NCI-H446 (cell line): Measurements from ENCODE around the gene HTR2A.
A peak's percentile ranks its signal among the peaks of the same experiment; 100 is the strongest.

Experiments used
- DNase-seq, 2 experiments: peaks; one replicate each; lab custom pipeline; 2025; lab: John Stamatoyannopoulos, UW

HTR2A gene

DNA sequence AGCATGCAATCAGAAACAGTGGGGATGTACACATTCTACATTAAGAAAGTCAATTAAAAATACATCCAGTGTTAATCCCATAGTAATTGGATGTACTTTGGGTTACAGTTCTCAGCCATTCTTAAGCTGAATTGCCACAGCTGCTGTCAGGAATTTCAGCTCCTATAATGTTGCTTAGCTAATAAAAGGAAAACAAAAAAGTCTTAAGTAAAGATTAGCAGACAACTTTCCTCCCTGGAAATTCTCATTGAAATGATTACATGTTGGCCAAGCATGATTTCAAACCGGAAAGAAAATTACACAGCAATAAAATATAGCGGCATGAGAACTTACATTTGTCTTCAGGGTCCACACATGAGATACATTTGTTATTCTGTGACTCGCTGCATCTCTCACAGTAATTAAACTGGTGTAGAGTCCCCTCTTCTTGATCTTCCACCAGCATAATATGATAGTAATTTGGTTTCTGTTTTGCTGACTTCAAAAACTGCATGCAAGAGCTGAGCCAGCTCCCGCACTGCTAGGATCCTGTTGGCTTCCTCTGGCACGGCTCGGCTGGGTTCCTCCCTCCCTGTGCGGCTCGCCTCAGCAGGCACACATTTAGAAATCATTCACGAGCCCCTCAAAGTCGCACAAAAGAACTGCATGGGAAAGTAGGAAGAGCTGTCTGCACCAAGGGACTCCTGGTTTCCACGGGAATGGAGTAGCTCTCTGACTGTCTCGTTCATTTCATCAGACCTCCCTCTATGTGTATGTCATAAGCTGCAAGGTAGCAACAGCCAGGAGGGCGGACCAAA lies at the start of gene HTR2A:
Gene HTR2A, minus strand, starts transcription at position 713 of the 797 bp plus-strand sequence. CDS start 1,147 bp downstream, outside the sequence.
- no peak for DNase-seq

- no peak for DNase-seq
Measured at GRCh38 chr13:46936525-46936924, 39.7 kb upstream of the HTR2A start.

- DNase-seq: no peak
Measured at GRCh38 chr13:46934749-46935148, 37.9 kb upstream of the HTR2A start.

DNA sequence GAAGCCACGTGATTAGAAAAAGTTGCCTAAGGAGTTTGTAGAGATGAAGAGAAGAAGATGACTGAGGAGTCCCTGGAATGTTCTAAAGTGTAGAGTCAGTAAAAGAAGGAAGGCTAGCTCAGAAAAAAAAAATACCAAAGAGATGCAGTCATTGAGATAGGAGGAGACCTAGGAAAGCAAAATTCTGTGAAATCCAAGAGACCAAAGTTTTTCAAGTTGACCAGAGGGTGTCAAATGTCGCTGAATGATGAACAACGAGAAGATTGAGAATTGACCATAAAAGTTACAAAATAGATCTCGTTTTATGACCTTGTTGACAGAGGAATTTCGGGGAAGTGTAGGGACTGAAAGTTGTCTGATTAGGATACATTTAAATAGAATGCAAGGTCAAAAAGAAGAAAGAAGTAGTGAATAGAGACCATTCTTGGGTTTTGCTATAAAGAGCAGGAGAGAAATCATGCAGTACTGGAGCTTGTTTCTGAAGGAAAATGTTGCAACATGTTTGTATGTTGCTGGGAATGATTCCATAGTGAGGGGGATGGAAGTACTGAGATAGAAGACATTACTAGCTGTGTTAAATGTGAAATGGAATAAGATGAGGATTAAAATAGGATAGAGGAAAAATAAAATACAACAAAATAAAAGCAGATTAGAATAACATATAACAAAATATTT lies 30.2 kb upstream of the HTR2A start:
- no peak for DNase-seq

DNA sequence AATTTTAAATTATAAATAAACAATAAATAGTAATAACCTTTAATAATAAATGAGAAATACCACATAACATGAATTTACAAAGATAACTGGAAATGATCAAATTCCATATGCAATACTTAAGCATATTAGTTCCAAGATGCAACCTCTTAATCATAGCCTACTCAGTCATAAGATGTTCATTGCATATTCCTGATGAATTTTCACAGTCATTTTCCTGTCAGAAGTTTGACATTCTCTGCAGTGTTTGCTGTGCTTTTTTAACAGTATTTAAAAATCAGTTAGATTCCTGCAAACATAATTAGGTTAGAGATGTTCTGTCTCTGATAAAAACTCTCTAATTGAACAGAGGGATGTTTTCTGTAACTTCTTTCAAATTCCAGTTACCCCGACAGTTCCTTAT lies 28.6 kb upstream of the HTR2A start:
- DNase-seq: no peak

- DNase-seq: no peak
Measured at GRCh38 chr13:46914341-46914740, 17.5 kb upstream of the HTR2A start.

- DNase-seq: no peak
Measured at GRCh38 chr13:46913757-46914156, 16.9 kb upstream of the HTR2A start.

GRCh38 chr13:46909042-46909441 lies 12.2 kb upstream of the HTR2A start:
- DNase-seq: no peak

- DNase-seq: no peak
Measured at GRCh38 chr13:46908501-46908900, 11.6 kb upstream of the HTR2A start.

DNA sequence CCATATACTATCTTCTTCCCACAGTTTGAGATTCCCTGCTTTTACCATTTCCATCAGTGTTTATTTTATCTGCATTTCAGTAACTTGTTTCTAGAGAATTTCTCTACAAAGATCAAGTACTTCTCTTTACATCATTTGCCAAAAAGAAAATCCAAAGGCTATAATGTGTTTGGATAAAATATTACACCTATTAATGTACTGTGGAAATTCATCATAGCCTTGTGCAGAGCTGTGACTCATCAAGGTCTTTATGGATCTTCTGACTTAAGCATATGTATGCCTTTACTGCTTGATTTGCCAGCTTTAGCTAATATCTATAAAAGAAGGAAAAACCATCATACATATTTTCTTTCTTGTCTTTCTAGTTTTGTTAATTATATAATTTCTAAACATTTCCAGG lies 9.6 kb upstream of the HTR2A start:
- no peak for DNase-seq

- no peak for DNase-seq
Measured at GRCh38 chr13:46905249-46905648, 8.4 kb upstream of the HTR2A start.

GRCh38 chr13:46903748-46904147 lies 6.9 kb upstream of the HTR2A start:
- no peak for DNase-seq

GRCh38 chr13:46901721-46902120 lies 4.9 kb upstream of the HTR2A start:
- no peak for DNase-seq

GRCh38 chr13:46899801-46900200 lies 2.9 kb upstream of the HTR2A start:
- DNase-seq: no peak

GRCh38 chr13:46895381-46895780 lies 1.5 kb downstream of the HTR2A start:
- DNase-seq: no peak

- DNase-seq: no peak
Measured at GRCh38 chr13:46894568-46894967, 2.3 kb downstream of the HTR2A start.

DNA sequence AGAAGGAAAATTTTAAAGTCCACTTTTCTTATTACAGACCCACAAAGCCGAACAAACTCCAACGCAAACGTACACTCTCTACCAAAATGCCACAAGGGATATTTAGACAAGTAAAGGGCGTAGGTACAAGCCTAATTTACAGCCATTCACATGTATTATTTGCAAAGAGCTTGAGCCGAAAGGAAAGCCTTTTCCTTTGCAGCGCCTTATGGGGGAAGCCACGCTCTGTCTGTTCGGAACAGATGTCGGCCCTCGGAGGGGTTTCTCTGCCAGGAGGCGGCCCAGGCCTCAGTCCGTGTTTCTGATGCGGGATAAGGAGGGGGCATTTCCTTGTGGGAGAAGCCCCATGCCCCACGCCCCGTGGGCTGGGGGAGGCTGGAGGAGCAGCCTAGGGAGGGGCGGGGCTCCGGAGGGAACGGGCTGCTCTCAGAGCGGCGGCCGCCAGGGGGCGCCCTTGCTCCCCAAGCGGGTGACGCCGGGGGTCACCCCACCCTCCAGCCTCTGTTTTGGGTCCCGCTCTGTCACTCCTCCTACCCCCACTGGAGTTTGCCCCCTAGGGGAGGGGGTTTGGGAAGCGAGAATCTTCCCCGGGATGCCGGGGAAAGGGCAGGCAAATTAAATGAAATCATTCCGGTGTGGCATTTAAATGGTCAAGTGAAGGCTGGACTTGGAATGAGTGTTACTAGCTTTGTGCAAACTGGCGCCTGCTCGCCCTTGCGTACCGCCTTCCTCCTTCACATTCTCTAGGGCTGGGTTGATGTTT lies 2.9 kb downstream of the HTR2A start:
- peak in 1 of 2 experiments; percentile 38 for DNase-seq

- DNase-seq: no peak
Measured at GRCh38 chr13:46893221-46893740, 3.6 kb downstream of the HTR2A start.

GRCh38 chr13:46885018-46885417 lies 11.8 kb downstream of the HTR2A start:
- DNase-seq: no peak

DNA sequence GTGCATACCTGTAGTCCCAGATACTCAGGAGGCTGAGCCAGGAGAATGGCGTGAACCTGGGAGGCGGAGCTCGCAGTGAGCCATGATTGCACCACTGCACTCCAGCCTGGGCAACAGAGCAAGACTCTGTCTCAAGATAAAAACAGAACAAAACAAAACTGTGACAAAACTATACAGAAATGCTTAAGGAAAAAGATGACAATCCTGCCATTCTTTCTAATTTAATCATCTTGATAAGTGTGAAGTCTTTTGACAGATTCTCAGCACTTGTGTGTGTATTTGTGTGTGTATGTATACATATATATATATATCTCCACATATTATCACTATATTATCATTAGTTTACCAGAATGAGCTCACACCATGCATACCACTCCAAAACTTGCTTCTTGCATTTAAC lies 12.3 kb downstream of the HTR2A start:
- DNase-seq: no peak

- DNase-seq: no peak
Measured at GRCh38 chr13:46881621-46882020, 15.2 kb downstream of the HTR2A start.

- no peak for DNase-seq
Measured at GRCh38 chr13:46874006-46874405, 22.8 kb downstream of the HTR2A start.

- no peak for DNase-seq
Measured at GRCh38 chr13:46871557-46871956, 25.3 kb downstream of the HTR2A start.
